Ramos (cell line): ENCODE results near the gene PLD1.

Experiments used
- in situ Hi-C: fragments of 300-500 bp; cut with MboI; formaldehyde crosslinking; loops from one replicate; pipeline ENCODE4 v1.14.3; 2022; ENCODE audit warnings: low sequenced_read_pairs; ENCODE audit not compliant: unreplicated experiment

PLD1 gene

GRCh38 chr3:171551296-171551695 is 259.0 kb downstream of the PLD1 start:
- in situ Hi-C loops = no loop called here
